Esophagus (tissue), 2 donors: Measurements from ENCODE around the gene SHROOM2. TPM values are rescaled to one million over a fixed set of nuclear protein-coding genes. Genes with fewer than 3 reads are reported as not detected.

Experiments
- H3K27ac ChIP-seq, 2 donors: one replicate each; pipeline ENCODE4 v1.5.1; 2013; ENCODE audit warnings: low read depth in 2 of 2, mild to moderate bottlenecking in 2 of 2, inconsistent platforms in 1 of 2, low read length in 1 of 2, moderate library complexity in 1 of 2
- H3K27me3 ChIP-seq, 2 donors: one replicate each; pipeline ENCODE4 v1.6.1; 2013; ENCODE audit warnings: low read length in 2 of 2, control low read depth in 1 of 2, mild to moderate bottlenecking in 1 of 2; ENCODE audit not compliant: insufficient read depth in 2 of 2, control insufficient read depth in 1 of 2
- H3K36me3 ChIP-seq, 2 donors: one replicate each; pipeline ENCODE4 v1.6.1; 2013; ENCODE audit warnings: low read length in 1 of 2; ENCODE audit not compliant: control insufficient read depth in 2 of 2, insufficient read depth in 2 of 2
- H3K4me1 ChIP-seq, 2 donors: one replicate each; pipeline ENCODE4 v1.6.1; 2013; ENCODE audit warnings: low read length in 1 of 2; ENCODE audit not compliant: control insufficient read depth in 2 of 2, insufficient read depth in 2 of 2
- H3K4me3 ChIP-seq, 2 donors: one replicate each; pipeline ENCODE4 v1.5.1; 2013; ENCODE audit warnings: low read length in 2 of 2, mild to moderate bottlenecking in 2 of 2, low read depth in 1 of 2, moderate library complexity in 1 of 2
- H3K9me3 ChIP-seq, 2 donors: one replicate each; pipeline ENCODE4 v1.6.1; 2013; ENCODE audit warnings: mild to moderate bottlenecking in 2 of 2, low read depth in 1 of 2, low read length in 1 of 2, moderate library complexity in 1 of 2; ENCODE audit not compliant: control insufficient read depth in 2 of 2, insufficient read depth in 1 of 2
- WGBS, 2 donors: extraction: QIAGEN DNeasy Blood & Tissue Kit; methylation state at CpG; one replicate each; pipeline ENCODE4 v1.1.7; 2013; 5-methylcytosine and 5-hydroxymethylcytosine counted together
- polyA plus RNA-seq, 2 donors: library from polyadenylated mRNA; stranded (reverse); fragments of 200-250 nt; gene quantifications; one replicate each; pipeline ENCODE4 v1.2.3, GENCODE V29; 2013
- donor health status: healthy with polysubstance abuse.
- donor health status: Bipolar disorder and iron deficiency.

SHROOM2 gene
- 1 to 10 TPM; 3.3 to 3.8 TPM for polyA plus RNA-seq

- WGBS, 2 donors = 1 to 10% methylated on average over 76 to 129 of the region's 132 CpGs
- Histone ChIP-seq H3K27ac (peak within 1 kb of the TSS; percentile 54 to 61), H3K4me1 (peaks cover 0 to 2% of the 10 kb centered on the region in 2 donors), H3K27me3 (no peaks in the 10 kb centered on the region), H3K4me3 (peak within 1 kb of the TSS; percentile 62 to 63), H3K9me3 (peaks cover 0 to 5% of the 10 kb centered on the region in 2 donors), H3K36me3 (no peaks in the 10 kb centered on the region)
Measured at GRCh38 chrX:9785944-9786797, at the start of gene SHROOM2. SHROOM2 (plus strand) TSS chrX:9786429; CDS start chrX:9786546, 117 bp downstream.

- Histone ChIP-seq H3K36me3 (no peaks in the 10 kb centered on the region), H3K4me1 (no peaks in the 10 kb centered on the region), H3K27ac (no peak overlapping the region), H3K9me3 (peaks cover 0 to 2% of the 10 kb centered on the region in 2 donors), H3K4me3 (no peak overlapping the region), H3K27me3 (no peaks in the 10 kb centered on the region)
- WGBS, 2 donors = 80 to 82% methylated on average over 7 of the region's 7 CpGs
Measured at GRCh38 chrX:9737363-9737762, 48.9 kb upstream of the SHROOM2 start.

- no peaks in the 10 kb centered on the region for H3K27me3 ChIP-seq
- no peak overlapping the region for H3K27ac ChIP-seq
- 63 to 64% methylated on average over 3 of the region's 3 CpGs for WGBS, 2 donors
- H3K36me3 ChIP-seq = no peaks in the 10 kb centered on the region
- no peak overlapping the region for H3K4me3 ChIP-seq
- peaks cover 0 to 2% of the 10 kb centered on the region in 2 donors for H3K9me3 ChIP-seq
- H3K4me1 ChIP-seq = no peaks in the 10 kb centered on the region
Measured at GRCh38 chrX:9738151-9738550, 48.1 kb upstream of the SHROOM2 start.

- 84 to 85% methylated on average over 5 of the region's 5 CpGs for WGBS, 2 donors
- H3K4me3 ChIP-seq = no peak overlapping the region
- no peaks in the 10 kb centered on the region for H3K27me3 ChIP-seq
- H3K36me3 ChIP-seq = no peaks in the 10 kb centered on the region
- peaks cover 0 to 2% of the 10 kb centered on the region in 2 donors for H3K9me3 ChIP-seq
- no peaks in the 10 kb centered on the region for H3K4me1 ChIP-seq
- H3K27ac ChIP-seq = no peak overlapping the region
Measured at GRCh38 chrX:9739130-9739529, 47.1 kb upstream of the SHROOM2 start.

GRCh38 chrX:9745417-9746115, 40.7 kb upstream of the SHROOM2 start:
- H3K4me3 ChIP-seq = no peak overlapping the region
- WGBS, 2 donors = 54 to 64% methylated on average over 11 of the region's 11 CpGs
- no peak overlapping the region for H3K27ac ChIP-seq
- H3K4me1 ChIP-seq = no peaks in the 10 kb centered on the region
- no peaks in the 10 kb centered on the region for H3K27me3 ChIP-seq
- no peaks in the 10 kb centered on the region for H3K9me3 ChIP-seq
- H3K36me3 ChIP-seq = no peaks in the 10 kb centered on the region

GRCh38 chrX:9746148-9746888, 39.9 kb upstream of the SHROOM2 start:
- WGBS, 2 donors = 41 to 46% methylated on average over 3 of the region's 3 CpGs
- H3K27me3 ChIP-seq = no peaks in the 10 kb centered on the region
- no peak overlapping the region for H3K4me3 ChIP-seq
- H3K4me1 ChIP-seq = no peaks in the 10 kb centered on the region
- H3K36me3 ChIP-seq = no peaks in the 10 kb centered on the region
- no peak overlapping the region for H3K27ac ChIP-seq
- no peaks in the 10 kb centered on the region for H3K9me3 ChIP-seq

GRCh38 chrX:9747644-9748043, 38.6 kb upstream of the SHROOM2 start:
- 87 to 96% methylated on average over 4 of the region's 4 CpGs for whole genome bisulfite sequencing, 2 donors
- no peaks in the 10 kb centered on the region for H3K4me1 ChIP-seq
- H3K9me3 ChIP-seq = no peaks in the 10 kb centered on the region
- H3K4me3 ChIP-seq = no peak overlapping the region
- no peak overlapping the region for H3K27ac ChIP-seq
- H3K27me3 ChIP-seq = no peaks in the 10 kb centered on the region
- H3K36me3 ChIP-seq = no peaks in the 10 kb centered on the region

- 62 to 69% methylated on average over 11 of the region's 11 CpGs for WGBS, 2 donors
- H3K9me3 ChIP-seq = no peaks in the 10 kb centered on the region
- no peaks in the 10 kb centered on the region for H3K4me1 ChIP-seq
- no peaks in the 10 kb centered on the region for H3K27me3 ChIP-seq
- H3K4me3 ChIP-seq = no peak overlapping the region
- H3K27ac ChIP-seq = no peak overlapping the region
- H3K36me3 ChIP-seq = no peaks in the 10 kb centered on the region
Measured at GRCh38 chrX:9749146-9749692, 37.0 kb upstream of the SHROOM2 start.

- Histone ChIP-seq H3K9me3 (no peaks in the 10 kb centered on the region), H3K4me1 (no peaks in the 10 kb centered on the region), H3K27ac (no peak overlapping the region), H3K4me3 (no peak overlapping the region), H3K27me3 (no peaks in the 10 kb centered on the region), H3K36me3 (no peaks in the 10 kb centered on the region)
- WGBS, 2 donors = 90 to 92% methylated on average over 7 of the region's 7 CpGs
Measured at GRCh38 chrX:9757366-9757765, 28.9 kb upstream of the SHROOM2 start.
